Putamen (tissue), 1 donor: Measurements from ENCODE around the gene KIAA1671.
A peak's percentile ranks its signal among the peaks of the same experiment; 100 is the strongest.
"Not testable (repeated sequence)": the region's sequence is repeated elsewhere in the genome, so short reads cannot be mapped to it uniquely, and the experiment has no call there.

Experiments
- DNase-seq: peaks from one replicate; pipeline ENCODE4 v3.0.0-alpha.2; 2016; ENCODE audit warnings: low spot score

KIAA1671 gene

GRCh38 chr22:25235547-25236290 is 283.2 kb downstream of the KIAA1671 start:
- DNase-seq, result peak; percentile 15

DNA sequence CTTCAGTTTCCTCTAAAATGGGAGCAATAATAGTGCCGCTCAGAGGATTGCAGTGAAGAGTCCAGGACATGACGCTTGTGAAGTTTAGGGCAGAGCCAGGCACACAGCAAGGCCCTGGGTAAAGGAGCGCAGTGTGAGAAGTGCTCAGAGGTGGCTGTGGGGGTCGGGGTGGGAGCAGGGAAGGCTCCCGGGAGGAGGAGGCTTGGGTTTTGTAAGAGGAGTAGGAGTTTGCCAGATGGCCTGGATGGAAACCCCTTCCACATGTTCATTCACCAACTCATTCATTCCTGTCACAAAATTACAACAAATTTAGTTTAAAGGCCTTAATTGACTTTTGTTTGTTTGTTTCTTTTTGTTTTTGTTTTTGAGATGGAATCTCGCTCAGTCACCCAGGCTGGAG is 283.9 kb downstream of the KIAA1671 start:
- no peak for DNase-seq

DNA sequence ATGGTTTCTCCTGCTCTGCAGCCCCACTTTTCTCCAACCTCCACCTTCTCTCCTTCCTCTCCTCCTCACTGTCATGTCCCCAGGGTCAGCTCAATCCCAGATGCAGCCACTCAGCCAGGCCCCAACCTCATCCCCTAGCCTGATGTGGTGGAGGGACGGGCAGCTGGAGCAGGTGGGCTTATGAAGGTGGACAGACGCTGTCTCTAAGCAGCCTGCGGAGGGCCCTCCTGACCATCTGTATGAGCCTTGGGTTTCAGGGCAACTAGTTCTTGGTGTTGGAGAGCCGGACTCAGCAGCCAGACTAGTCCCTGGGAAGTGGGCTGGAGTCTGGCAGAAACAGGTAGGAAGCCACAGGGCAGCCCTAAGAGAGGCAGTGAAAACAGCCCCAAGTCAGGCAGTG is 285.0 kb downstream of the KIAA1671 start:
- DNase-seq, result no peak

DNA sequence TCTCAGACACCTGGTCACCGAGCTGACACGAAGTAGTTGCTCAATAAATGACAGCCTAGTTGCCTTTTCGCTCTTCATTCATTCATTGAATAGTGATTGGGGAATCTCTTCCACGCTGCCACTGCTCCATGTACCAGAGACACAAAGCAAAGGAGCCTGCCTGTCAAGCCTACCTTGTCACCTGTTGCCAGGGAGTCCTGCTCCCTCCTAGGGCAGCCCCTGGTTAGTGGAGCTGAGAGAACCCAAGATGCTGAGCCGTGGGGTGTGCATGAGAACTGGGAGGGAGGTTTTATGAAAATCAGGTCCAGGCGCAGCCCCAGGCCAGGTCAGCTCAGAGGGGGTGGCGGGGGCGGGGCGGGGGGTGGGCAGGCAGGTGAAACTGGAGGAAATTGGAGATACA is 285.5 kb downstream of the KIAA1671 start:
- not testable (repeated sequence) for DNase-seq
